PC-9 (cell line): ENCODE data around the gene PLEKHA5. TPM values are rescaled to one million over a fixed set of nuclear protein-coding genes. Genes with fewer than 3 reads are reported as not detected.

Source experiments
- BruUV-seq: library from RNA; stranded (reverse); fragments of 400-500 nt; replicated peaks from 2 replicates; lab custom pipeline; 2021; lab: Mats Ljungman, UMichigan
- CTCF ChIA-PET: fragments of 300-600 bp; sonication (Branson Sonifier 250); formaldehyde crosslinking; loops from one replicate; lab custom pipeline; 2022; ENCODE audit warnings: antibody characterized with exemption; lab: Charles Lee
- POLR2A ChIA-PET: fragments of 300-600 bp; sonication (Branson Sonifier 250); formaldehyde crosslinking; loops from one replicate; lab custom pipeline; 2022; ENCODE audit warnings: antibody characterized with exemption; ENCODE audit not compliant: unreplicated experiment; lab: Charles Lee
- DNase-seq, 2 experiments: peaks; one replicate each; pipeline versions ENCODE4 v3.0.0 to v3.0.0-alpha.2; 2015 to 2022; ENCODE audit warnings: mixed read lengths in 1 of 2
- H2AFZ ChIP-seq: fragments of 200-600 bp; sonication (generic); 2 replicates; pipeline ENCODE4 v1.8.1; 2017; ENCODE audit warnings: antibody characterized with exemption
- H3F3A ChIP-seq: fragments of 200-600 bp; sonication (generic); 2 replicates; pipeline ENCODE4 v1.8.1; 2017; ENCODE audit warnings: antibody characterized with exemption, mild to moderate bottlenecking, low read depth; ENCODE audit not compliant: insufficient read depth
- H3K27ac ChIP-seq: fragments of 200-600 bp; sonication (generic); 2 replicates; pipeline ENCODE4 v1.6.1; 2016; ENCODE audit warnings: mixed run types
- H3K27me3 ChIP-seq: fragments of 200-600 bp; sonication (generic); 2 replicates; pipeline ENCODE4 v1.6.1; 2016; ENCODE audit warnings: low read depth, mixed run types; ENCODE audit not compliant: insufficient read depth
- H3K36me3 ChIP-seq: fragments of 200-600 bp; sonication (generic); 2 replicates; pipeline ENCODE4 v1.6.1; 2016; ENCODE audit warnings: low read depth, mixed run types
- H3K4me1 ChIP-seq: fragments of 200-600 bp; sonication (generic); replicated peaks from 2 replicates; pipeline ENCODE4 v1.6.1; 2016; ENCODE audit warnings: mixed run types; ENCODE audit not compliant: insufficient read depth
- H3K4me2 ChIP-seq: fragments of 200-600 bp; sonication (generic); 2 replicates; pipeline ENCODE4 v1.6.1; 2017; ENCODE audit warnings: mixed run types
- H3K4me3 ChIP-seq: fragments of 200-600 bp; sonication (generic); 2 replicates; pipeline ENCODE4 v1.6.1; 2016; ENCODE audit warnings: mixed run types
- H3K79me2 ChIP-seq: fragments of 200-600 bp; sonication (generic); 2 replicates; pipeline ENCODE4 v1.6.1; 2017; ENCODE audit warnings: low read depth, mixed run types
- H3K9me2 ChIP-seq: fragments of 200-600 bp; sonication (generic); 2 replicates; pipeline ENCODE4 v1.8.1; 2017; ENCODE audit warnings: mild to moderate bottlenecking; ENCODE audit not compliant: insufficient read depth
- H3K9me3 ChIP-seq: fragments of 200-600 bp; sonication (generic); 2 replicates; pipeline ENCODE4 v1.8.1; 2016; ENCODE audit warnings: low read depth; ENCODE audit not compliant: insufficient read depth
- H4K20me1 ChIP-seq: fragments of 200-600 bp; sonication (generic); 2 replicates; pipeline ENCODE4 v1.8.1; 2017; ENCODE audit not compliant: insufficient read depth
- EZH2 ChIP-seq: fragments of 200-600 bp; sonication (generic); IDR thresholded peaks from 2 replicates; pipeline ENCODE4 v1.8.0; 2017; ENCODE audit warnings: antibody characterized with exemption, low read depth
- intact Hi-C: fragments of 100-400 bp; cut with micrococcal nuclease; formaldehyde crosslinking; loops from one replicate; pipeline ENCODE4 v1.10.0; 2022; ENCODE audit not compliant: unreplicated experiment
- total RNA-seq: library from RNA; stranded (reverse); gene quantifications from 2 replicates; pipeline ENCODE4 v1.2.3, GENCODE V29; 2021
- TF ChIP-seq, protein P1 (sequence below): fragments of 200-600 bp; sonication (generic); conservative IDR thresholded peaks from 2 replicates; pipeline ENCODE4 v1.6.1; 2017; ENCODE audit warnings: mixed run types, antibody characterized with exemption, mild to moderate bottlenecking, moderate library complexity

PLEKHA5 gene
- total RNA-seq, 1 experiment from 2014 or later: 54.1 TPM

DNA sequence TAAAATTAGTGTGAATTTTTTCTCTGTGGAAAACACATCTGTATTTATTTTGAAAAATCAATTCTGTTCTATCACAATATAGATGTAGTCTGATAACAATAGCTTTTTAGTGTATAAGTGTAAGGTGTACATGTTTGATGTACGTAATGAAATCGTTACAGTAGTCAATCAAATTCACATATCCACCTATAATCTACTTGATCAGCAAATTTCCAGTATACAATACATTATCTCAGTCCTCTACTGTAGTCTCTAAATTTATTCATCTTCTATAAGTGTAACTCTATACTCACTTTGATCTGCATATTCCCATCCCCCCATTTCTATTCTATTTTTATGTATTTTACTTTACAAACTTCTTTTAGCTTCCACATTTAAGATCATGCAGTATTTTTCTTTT lies 13.0 kb downstream of the PLEKHA5 start:
- Histone ChIP-seq H3K79me2 (peaks cover 5% of the 10 kb centered on the region; the same call in 1 of the 2 replicates), H2AFZ (no peak overlapping the region), H3K4me3 (no peak overlapping the region), H3K9me2 (no peaks in the 10 kb centered on the region), H3F3A (no peaks in the 10 kb centered on the region), H4K20me1 (0 out of 2 replicates have a peak, but pooled peaks cover 4% of the 10 kb centered on the region), H3K27ac (no peak overlapping the region), H3K27me3 (no peaks in the 10 kb centered on the region), H3K36me3 (0 out of 2 replicates have a peak, but pooled peaks cover 8% of the 10 kb centered on the region), H3K4me2 (no peak overlapping the region), H3K4me1 (no peaks in the 10 kb centered on the region), H3K9me3 (no peaks in the 10 kb centered on the region)
- ChIA-PET CTCF (interaction anchor here (0.6 kb wide), 1 partner anchor 823 kb away, joined by 5 read pairs; no protein-coding TSS in a partner anchor), POLR2A (no interaction called here)
- TF ChIP-seq, protein P1, sequence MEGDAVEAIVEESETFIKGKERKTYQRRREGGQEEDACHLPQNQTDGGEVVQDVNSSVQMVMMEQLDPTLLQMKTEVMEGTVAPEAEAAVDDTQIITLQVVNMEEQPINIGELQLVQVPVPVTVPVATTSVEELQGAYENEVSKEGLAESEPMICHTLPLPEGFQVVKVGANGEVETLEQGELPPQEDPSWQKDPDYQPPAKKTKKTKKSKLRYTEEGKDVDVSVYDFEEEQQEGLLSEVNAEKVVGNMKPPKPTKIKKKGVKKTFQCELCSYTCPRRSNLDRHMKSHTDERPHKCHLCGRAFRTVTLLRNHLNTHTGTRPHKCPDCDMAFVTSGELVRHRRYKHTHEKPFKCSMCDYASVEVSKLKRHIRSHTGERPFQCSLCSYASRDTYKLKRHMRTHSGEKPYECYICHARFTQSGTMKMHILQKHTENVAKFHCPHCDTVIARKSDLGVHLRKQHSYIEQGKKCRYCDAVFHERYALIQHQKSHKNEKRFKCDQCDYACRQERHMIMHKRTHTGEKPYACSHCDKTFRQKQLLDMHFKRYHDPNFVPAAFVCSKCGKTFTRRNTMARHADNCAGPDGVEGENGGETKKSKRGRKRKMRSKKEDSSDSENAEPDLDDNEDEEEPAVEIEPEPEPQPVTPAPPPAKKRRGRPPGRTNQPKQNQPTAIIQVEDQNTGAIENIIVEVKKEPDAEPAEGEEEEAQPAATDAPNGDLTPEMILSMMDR: no peak
- no peak for TF ChIP-seq EZH2
- DNase-seq: no peak
- no TSS peak for BruUV-seq
- intact Hi-C loops: no loop called here

DNA sequence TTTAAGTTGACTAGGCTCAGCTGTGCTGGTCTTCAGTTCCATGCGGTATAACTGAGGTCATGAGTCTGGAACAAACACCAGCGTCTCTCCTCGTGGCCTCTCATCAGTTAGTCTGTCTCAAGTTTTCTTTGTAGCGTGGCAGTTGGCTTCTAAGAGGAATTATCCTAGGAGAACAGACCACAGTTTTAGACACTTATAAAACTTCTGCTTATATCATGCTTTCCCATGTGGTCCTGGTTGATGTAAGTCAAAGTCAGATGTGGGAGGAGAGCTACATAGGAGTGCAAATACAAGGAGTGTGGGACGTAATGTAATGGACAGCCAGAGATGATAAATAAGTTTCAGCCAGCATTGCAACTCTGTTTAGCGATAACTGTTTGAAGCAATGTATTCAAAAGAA lies 14.8 kb downstream of the PLEKHA5 start:
- H3K9me2 ChIP-seq: no peaks in the 10 kb centered on the region
- no peaks in the 10 kb centered on the region for H3F3A ChIP-seq
- H4K20me1 ChIP-seq: 0 out of 2 replicates have a peak, but pooled peaks cover 4% of the 10 kb centered on the region
- no peak overlapping the region for H3K27ac ChIP-seq
- no peak for DNase-seq
- ChIA-PET CTCF (no interaction called here), POLR2A (no interaction called here)
- TF ChIP-seq EZH2: no peak
- TF ChIP-seq, protein P1: no peak
- no peak overlapping the region for H2AFZ ChIP-seq
- H3K79me2 ChIP-seq: 0 out of 2 replicates have a peak, but pooled peaks cover 5% of the 10 kb centered on the region
- 0 out of 2 replicates have a peak, but pooled peaks cover 8% of the 10 kb centered on the region for H3K36me3 ChIP-seq
- H3K27me3 ChIP-seq: no peaks in the 10 kb centered on the region
- BruUV-seq: no TSS peak
- intact Hi-C loops: no loop called here
- no peaks in the 10 kb centered on the region for H3K9me3 ChIP-seq
- H3K4me1 ChIP-seq: no peaks in the 10 kb centered on the region
- H3K4me3 ChIP-seq: no peak overlapping the region
- H3K4me2 ChIP-seq: no peak overlapping the region

DNA sequence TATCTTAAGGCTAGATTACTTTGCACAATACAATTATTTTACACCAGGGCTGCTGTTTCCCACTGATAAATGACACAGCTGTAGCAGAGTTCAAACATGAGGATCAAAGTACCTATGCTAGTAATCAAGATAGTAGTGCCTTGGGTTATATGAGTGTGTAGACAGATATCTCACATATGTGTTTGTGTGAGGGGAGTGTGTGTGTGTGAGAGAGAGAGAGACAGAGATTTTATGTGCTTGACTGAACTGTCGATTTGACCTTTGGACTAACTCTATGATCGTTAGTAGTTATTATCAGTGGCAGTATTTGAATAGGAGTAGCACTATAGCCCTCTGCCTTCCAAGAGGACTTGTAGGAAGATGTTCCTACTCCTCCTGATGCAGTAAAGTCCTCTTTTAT lies 15.5 kb downstream of the PLEKHA5 start:
- CTCF ChIA-PET: no interaction called here

More for the DNA sequence above, 15.5 kb downstream of the PLEKHA5 start:
- Histone ChIP-seq H2AFZ (no peak overlapping the region), H3F3A (no peaks in the 10 kb centered on the region; the same call in 1 of the 2 replicates), H3K79me2 (0 out of 2 replicates have a peak, but pooled peaks cover 5% of the 10 kb centered on the region), H3K27ac (no peak overlapping the region), H3K36me3 (0 out of 2 replicates have a peak, but pooled peaks cover 8% of the 10 kb centered on the region), H3K27me3 (no peaks in the 10 kb centered on the region), H3K9me3 (no peaks in the 10 kb centered on the region), H3K4me2 (no peak overlapping the region), H3K4me1 (no peaks in the 10 kb centered on the region), H3K4me3 (no peak overlapping the region), H3K9me2 (no peaks in the 10 kb centered on the region), H4K20me1 (0 out of 2 replicates have a peak, but pooled peaks cover 4% of the 10 kb centered on the region)
- BruUV-seq: no TSS peak
- POLR2A ChIA-PET: no interaction called here
- DNase-seq: no peak
- TF ChIP-seq, protein P1: no peak
- no peak for TF ChIP-seq EZH2
- intact Hi-C loops: no loop called here
